ENCODE data around the gene RPAIN.

DNA sequence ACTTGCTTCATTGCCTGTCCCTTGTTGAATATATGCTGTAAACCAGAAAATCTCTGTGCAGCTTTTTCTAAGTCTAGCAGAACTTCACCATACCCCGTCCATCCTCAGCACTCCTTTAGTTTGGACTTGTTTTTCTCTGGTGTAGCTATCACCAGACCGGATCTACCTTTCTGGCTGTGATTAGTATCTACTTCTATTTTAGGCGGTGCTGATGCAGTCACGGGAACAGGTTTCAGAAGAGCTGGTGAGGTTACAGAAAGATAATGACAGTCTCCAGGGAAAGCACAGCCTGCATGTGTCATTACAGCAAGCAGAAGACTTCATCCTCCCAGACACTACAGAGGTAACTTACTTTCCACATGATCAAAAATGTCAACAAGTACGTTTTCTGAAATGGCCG is 46.9 kb upstream of the RPAIN start:
- TF ChIP-seq, protein P1, sequence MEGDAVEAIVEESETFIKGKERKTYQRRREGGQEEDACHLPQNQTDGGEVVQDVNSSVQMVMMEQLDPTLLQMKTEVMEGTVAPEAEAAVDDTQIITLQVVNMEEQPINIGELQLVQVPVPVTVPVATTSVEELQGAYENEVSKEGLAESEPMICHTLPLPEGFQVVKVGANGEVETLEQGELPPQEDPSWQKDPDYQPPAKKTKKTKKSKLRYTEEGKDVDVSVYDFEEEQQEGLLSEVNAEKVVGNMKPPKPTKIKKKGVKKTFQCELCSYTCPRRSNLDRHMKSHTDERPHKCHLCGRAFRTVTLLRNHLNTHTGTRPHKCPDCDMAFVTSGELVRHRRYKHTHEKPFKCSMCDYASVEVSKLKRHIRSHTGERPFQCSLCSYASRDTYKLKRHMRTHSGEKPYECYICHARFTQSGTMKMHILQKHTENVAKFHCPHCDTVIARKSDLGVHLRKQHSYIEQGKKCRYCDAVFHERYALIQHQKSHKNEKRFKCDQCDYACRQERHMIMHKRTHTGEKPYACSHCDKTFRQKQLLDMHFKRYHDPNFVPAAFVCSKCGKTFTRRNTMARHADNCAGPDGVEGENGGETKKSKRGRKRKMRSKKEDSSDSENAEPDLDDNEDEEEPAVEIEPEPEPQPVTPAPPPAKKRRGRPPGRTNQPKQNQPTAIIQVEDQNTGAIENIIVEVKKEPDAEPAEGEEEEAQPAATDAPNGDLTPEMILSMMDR (IDR thresholded peaks at IDR 0.05), result no peak
- TF ChIP-seq POLR2AphosphoS5 (IDR thresholded peaks at IDR 0.05) (no peak), POLR2A (IDR thresholded peaks at IDR 0.05) (no peak), EP300 (IDR thresholded peaks at IDR 0.05) (no peak)

All from gastroesophageal sphincter (tissue), 3 donors.